ENCODE data around the gene STAT1. TPM values are rescaled to one million over a fixed set of nuclear protein-coding genes. Genes with fewer than 3 reads are reported as not detected.

STAT1 gene
- polyA plus RNA-seq, 1 donor from 2014 or later = 4.9 TPM

DNA sequence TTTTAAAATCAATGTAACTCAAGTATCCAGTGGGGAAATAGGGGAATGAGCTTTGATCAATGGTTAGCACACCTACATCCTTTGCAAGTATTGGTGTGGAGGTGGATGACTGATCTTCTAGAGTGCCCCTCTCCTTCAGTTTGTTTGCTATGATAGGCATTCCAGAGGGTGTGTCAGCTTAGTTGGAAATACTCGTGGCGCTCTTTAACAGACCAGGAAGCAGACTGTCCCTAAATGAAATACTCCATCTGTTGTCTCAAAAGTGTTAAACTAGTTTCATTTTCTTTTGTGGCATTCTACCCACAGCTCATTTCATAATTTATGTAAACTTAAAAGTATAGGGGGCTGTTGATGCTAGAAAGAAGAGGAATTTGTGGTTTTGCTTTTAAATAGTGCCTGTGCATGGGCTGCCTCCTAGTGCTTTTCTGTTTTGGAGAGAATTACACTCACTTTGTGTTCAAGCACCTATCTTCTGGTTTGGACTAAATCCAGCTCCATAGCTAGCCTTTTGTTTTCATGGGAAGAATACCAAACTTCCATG is 66.2 kb downstream of the STAT1 start:
- Histone ChIP-seq H3K4me3 (ENCODE audit: low read length) (no peak overlapping the region), H3K9me2 (ENCODE audit: insufficient read depth, low read length) (no peaks in the 10 kb centered on the region), H3K27ac (ENCODE audit: low read length) (no peak overlapping the region), H3K9me3 (ENCODE audit: low read length) (no peaks in the 10 kb centered on the region), H3K79me2 (replicated peaks; ENCODE audit: insufficient read depth, low read length) (no peaks in the 10 kb centered on the region), H4K20me1 (ENCODE audit: insufficient read depth) (no peaks in the 10 kb centered on the region), H2AFZ (ENCODE audit: low read depth, low read length) (no peak overlapping the region), H3F3A (ENCODE audit: insufficient read depth, low read length, poor library complexity, severe bottlenecking) (no peaks in the 10 kb centered on the region), H3K9ac (ENCODE audit: low read length) (no peak overlapping the region), H3K4me2 (ENCODE audit: low read length) (no peak overlapping the region), H3K27me3 (ENCODE audit: insufficient read depth, low read depth, low read length) (no peaks in the 10 kb centered on the region), H3K36me3 (ENCODE audit: insufficient read depth, low read length) (no peaks in the 10 kb centered on the region)
- TF ChIP-seq EP300 (conservative IDR thresholded peaks at IDR 0.05; ENCODE audit: poor library complexity, severe bottlenecking) (no peak), MXI1 (conservative IDR thresholded peaks at IDR 0.05; ENCODE audit: poor library complexity, severe bottlenecking) (no peak), POLR2AphosphoS5 (IDR thresholded peaks at IDR 0.05) (no peak), REST (IDR thresholded peaks at IDR 0.05; ENCODE audit: borderline replicate concordance) (no peak), RAD21 (conservative IDR thresholded peaks at IDR 0.05) (no peak), EZH2 (IDR thresholded peaks at IDR 0.05; ENCODE audit: borderline replicate concordance, insufficient read depth, low read length, poor library complexity, severe bottlenecking) (no peak), CTCF (IDR thresholded peaks at IDR 0.05; ENCODE audit: poor library complexity, severe bottlenecking) (no peak)

DNA sequence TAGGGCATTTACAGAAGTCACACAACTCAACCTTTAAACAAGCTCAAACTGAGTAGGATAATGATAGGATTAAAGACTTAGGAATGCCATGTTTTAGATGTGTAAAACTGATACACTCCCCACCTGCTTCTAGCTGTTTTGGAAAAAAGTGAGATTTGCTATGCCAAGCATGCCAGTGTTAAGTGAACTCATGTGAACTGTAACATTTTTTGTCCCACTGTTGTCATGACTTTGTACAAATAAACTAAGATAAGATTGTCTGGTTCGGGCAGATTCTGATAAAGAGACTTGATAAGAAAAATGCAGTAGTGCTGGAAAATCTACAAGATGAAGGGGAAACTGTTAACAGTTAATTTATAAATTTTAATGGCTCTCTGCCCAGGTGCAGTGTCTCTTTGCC is 66.8 kb downstream of the STAT1 start:
- TF ChIP-seq TAF1 (IDR thresholded peaks at IDR 0.05; ENCODE audit: low read depth) (no peak), RAD21 (conservative IDR thresholded peaks at IDR 0.05) (no peak), MXI1 (conservative IDR thresholded peaks at IDR 0.05; ENCODE audit: poor library complexity, severe bottlenecking) (no peak), CTCF (IDR thresholded peaks at IDR 0.05; ENCODE audit: poor library complexity, severe bottlenecking) (no peak), SMC3 (conservative IDR thresholded peaks at IDR 0.05; ENCODE audit: poor library complexity) (no peak), EP300 (conservative IDR thresholded peaks at IDR 0.05; ENCODE audit: poor library complexity, severe bottlenecking) (no peak), EZH2 (IDR thresholded peaks at IDR 0.05; ENCODE audit: borderline replicate concordance, insufficient read depth, low read length, poor library complexity, severe bottlenecking) (no peak), POLR2AphosphoS5 (IDR thresholded peaks at IDR 0.05) (no peak), REST (IDR thresholded peaks at IDR 0.05; ENCODE audit: borderline replicate concordance) (no peak)
- no peak overlapping the region for H3K9ac ChIP-seq (ENCODE audit: low read length)
- no peak overlapping the region for H3K4me3 ChIP-seq (ENCODE audit: low read length)
- H3K36me3 ChIP-seq (ENCODE audit: insufficient read depth, low read length) = no peaks in the 10 kb centered on the region
- H3F3A ChIP-seq (ENCODE audit: insufficient read depth, low read length, poor library complexity, severe bottlenecking) = no peaks in the 10 kb centered on the region
- H3K9me3 ChIP-seq (ENCODE audit: low read length) = no peaks in the 10 kb centered on the region
- no peak overlapping the region for H2AFZ ChIP-seq (ENCODE audit: low read depth, low read length)
- no peaks in the 10 kb centered on the region for H3K9me2 ChIP-seq (ENCODE audit: insufficient read depth, low read length)
- H3K27me3 ChIP-seq (ENCODE audit: insufficient read depth, low read depth, low read length) = no peaks in the 10 kb centered on the region
- H3K79me2 ChIP-seq (replicated peaks; ENCODE audit: insufficient read depth, low read length) = no peaks in the 10 kb centered on the region
- no peak overlapping the region for H3K4me2 ChIP-seq (ENCODE audit: low read length)
- no peaks in the 10 kb centered on the region for H4K20me1 ChIP-seq (ENCODE audit: insufficient read depth)
- no peak overlapping the region for H3K27ac ChIP-seq (ENCODE audit: low read length)

Measured in neural cell (in vitro differentiated cells).